ENCODE measurements around the gene ENTPD8. TPM values are rescaled to one million over a fixed set of nuclear protein-coding genes. Genes with fewer than 3 reads are reported as not detected.

Gene ENTPD8
- total and polyA plus RNA-seq, 7 donors, result 0.71 to 65.3 (median 38.4) TPM; not detected in 3

GRCh38 chr9:137397675-137398423, 43.3 kb downstream of the ENTPD8 start:
- Histone ChIP-seq H3K27me3 (no peaks in the 10 kb centered on the region), H3K27ac (no peak overlapping the region), H3K9me3 (no peaks in the 10 kb centered on the region), H3K4me3 (no peak overlapping the region), H3K4me1 (no peaks in the 10 kb centered on the region), H3K36me3 (peaks cover 0 to 23% (median 0%) of the 10 kb centered on the region in 4 donors)
- DNase-seq, result no peak
- intact Hi-C loops (cut with DNase I), result no loop called here
- TF ChIP-seq CTCF (IDR thresholded peaks at IDR 0.05) (no peak), POLR2AphosphoS5 (IDR thresholded peaks at IDR 0.05) (no peak), EP300 (IDR thresholded peaks at IDR 0.05) (no peak), POLR2A (IDR thresholded peaks at IDR 0.05) (no peak)
- 87 to 92% methylated on average over 20 of the region's 20 CpGs for WGBS, 2 donors

- H3K4me1 ChIP-seq, result no peaks in the 10 kb centered on the region
- peaks cover 0 to 28% (median 0%) of the 10 kb centered on the region in 4 donors for H3K36me3 ChIP-seq
- H3K4me3 ChIP-seq, result no peak overlapping the region
- intact Hi-C loops (cut with DNase I), result no loop called here
- H3K27ac ChIP-seq, result no peak overlapping the region
- TF ChIP-seq POLR2A (IDR thresholded peaks at IDR 0.05), result no peak
- TF ChIP-seq EP300 (IDR thresholded peaks at IDR 0.05), result no peak
- TF ChIP-seq POLR2AphosphoS5 (IDR thresholded peaks at IDR 0.05), result no peak
- no peak for TF ChIP-seq CTCF (IDR thresholded peaks at IDR 0.05)
- no peak for DNase-seq
- WGBS, 2 donors, result 93% methylated on average over 26 of the region's 26 CpGs
- no peaks in the 10 kb centered on the region for H3K27me3 ChIP-seq
- H3K9me3 ChIP-seq, result no peaks in the 10 kb centered on the region
Measured at GRCh38 chr9:137396634-137397367, 44.4 kb downstream of the ENTPD8 start.

- H3K36me3 ChIP-seq, result peaks cover 0 to 28% (median 0%) of the 10 kb centered on the region in 4 donors
- DNase-seq, result no peak
- H3K4me3 ChIP-seq, result no peak overlapping the region
- no peaks in the 10 kb centered on the region for H3K4me1 ChIP-seq
- WGBS, 2 donors, result 91% methylated on average over 15 of the region's 15 CpGs
- no peaks in the 10 kb centered on the region for H3K9me3 ChIP-seq
- H3K27me3 ChIP-seq, result no peaks in the 10 kb centered on the region
- no peak overlapping the region for H3K27ac ChIP-seq
- intact Hi-C loops (cut with DNase I), result no loop called here
- TF ChIP-seq POLR2A (IDR thresholded peaks at IDR 0.05), result no peak
- TF ChIP-seq CTCF (IDR thresholded peaks at IDR 0.05), result no peak
- no peak for TF ChIP-seq EP300 (IDR thresholded peaks at IDR 0.05)
- TF ChIP-seq POLR2AphosphoS5 (IDR thresholded peaks at IDR 0.05), result no peak
Measured at GRCh38 chr9:137396227-137396626, 44.9 kb downstream of the ENTPD8 start.

- no peak for TF ChIP-seq EP300 (IDR thresholded peaks at IDR 0.05)
- no peak for TF ChIP-seq POLR2AphosphoS5 (IDR thresholded peaks at IDR 0.05)
- no peak for TF ChIP-seq CTCF (IDR thresholded peaks at IDR 0.05)
- TF ChIP-seq POLR2A (IDR thresholded peaks at IDR 0.05), result no peak
- no peak overlapping the region for H3K27ac ChIP-seq
- DNase-seq, result no peak
- peaks cover 0 to 28% (median 0%) of the 10 kb centered on the region in 4 donors for H3K36me3 ChIP-seq
- no peaks in the 10 kb centered on the region for H3K9me3 ChIP-seq
- H3K27me3 ChIP-seq, result no peaks in the 10 kb centered on the region
- intact Hi-C loops (cut with DNase I), result no loop called here
- 89 to 94% methylated on average over 11 of the region's 11 CpGs for WGBS, 2 donors
- H3K4me1 ChIP-seq, result no peaks in the 10 kb centered on the region
- H3K4me3 ChIP-seq, result no peak overlapping the region
Measured at GRCh38 chr9:137395666-137396010, 45.5 kb downstream of the ENTPD8 start.

All from sigmoid colon (tissue), 7 donors.